Astrocyte of the cerebellum (primary cell): ENCODE results near the gene TBC1D22A.
A peak's percentile ranks its signal among the peaks of the same experiment; 100 is the strongest.

Experiments used
- DNase-seq: peaks from one replicate; pipeline ENCODE4 v3.0.0-alpha.2; 2011; ENCODE audit warnings: low read depth
- H3K4me3 ChIP-seq: 2 replicates; pipeline ENCODE4 v1.5.1; 2011; ENCODE audit warnings: mild to moderate bottlenecking, low read depth, low read length, moderate library complexity
- CTCF ChIP-seq: IDR thresholded peaks from 2 replicates; pipeline ENCODE4 v1.5.1; 2012; ENCODE audit warnings: low read length, low read depth, moderate library complexity, mild to moderate bottlenecking; ENCODE audit errors: missing control alignments
- in situ Hi-C: cut with HindIII; loops from 2 replicates; pipeline ENCODE4 v1.10.0; 2017; ENCODE audit warnings: low sequenced_read_pairs

Gene TBC1D22A

GRCh38 chr22:47209547-47210023, 447.1 kb downstream of the TBC1D22A start:
- no peak overlapping the region for H3K4me3 ChIP-seq
- in situ Hi-C loops: no loop called here
- TF ChIP-seq CTCF: no peak
- no peak for DNase-seq

- no peak overlapping the region for H3K4me3 ChIP-seq
- in situ Hi-C loops: no loop called here
- DNase-seq: no peak
- TF ChIP-seq CTCF: no peak
These were observed 447.7 kb downstream of the TBC1D22A start for GRCh38 chr22:47210112-47210657.

- in situ Hi-C loops: no loop called here
- no peak for DNase-seq
- no peak overlapping the region for H3K4me3 ChIP-seq
- no peak for TF ChIP-seq CTCF
These were observed 448.2 kb downstream of the TBC1D22A start for GRCh38 chr22:47210686-47211085.

GRCh38 chr22:47213571-47214230, 451.3 kb downstream of the TBC1D22A start:
- peak; percentile 53 for TF ChIP-seq CTCF
- in situ Hi-C loops: no loop called here
- H3K4me3 ChIP-seq: no peak overlapping the region
- DNase-seq: no peak

- TF ChIP-seq CTCF: no peak
- H3K4me3 ChIP-seq: no peak overlapping the region
- in situ Hi-C loops: no loop called here
- no peak for DNase-seq
These were observed 453.4 kb downstream of the TBC1D22A start for GRCh38 chr22:47215851-47216250.

GRCh38 chr22:47218671-47219070, 456.2 kb downstream of the TBC1D22A start:
- in situ Hi-C loops: no loop called here
- H3K4me3 ChIP-seq: no peak overlapping the region
- TF ChIP-seq CTCF: no peak
- no peak for DNase-seq

GRCh38 chr22:47219789-47220188, 457.3 kb downstream of the TBC1D22A start:
- in situ Hi-C loops: no loop called here
- DNase-seq: no peak
- no peak overlapping the region for H3K4me3 ChIP-seq

More at GRCh38 chr22:47219789-47220188, 457.3 kb downstream of the TBC1D22A start:
- TF ChIP-seq CTCF: no peak
